Spleen (tissue), 11 donors: Measurements from ENCODE around the gene RBBP4. TPM values are rescaled to one million over a fixed set of nuclear protein-coding genes. Genes with fewer than 3 reads are reported as not detected.

Experiments
- DNase-seq: peaks from one replicate; pipeline ENCODE4 v3.0.0-alpha.2; 2020
- H3K27ac ChIP-seq, 8 donors: fragments of 200-600 bp; sonication (generic) in 7 of 8; 1 replicate in 4 of 8; 2 replicates in 4 of 8; pipeline versions ENCODE4 v1.5.0 to v1.8.0; 2016 to 2021; ENCODE audit warnings: inconsistent platforms in 4 of 8, mild to moderate bottlenecking in 4 of 8, moderate library complexity in 1 of 8
- H3K27me3 ChIP-seq, 7 donors: fragments of 200-600 bp; sonication (generic) in 6 of 7; replicated peaks in 1 of 7; 1 replicate in 4 of 7; 2 replicates in 3 of 7; pipeline versions ENCODE4 v1.5.0 to v1.8.0; 2016 to 2021; ENCODE audit warnings: inconsistent platforms in 3 of 7, mild to moderate bottlenecking in 1 of 7
- H3K36me3 ChIP-seq, 6 donors: fragments of 200-600 bp; sonication (generic) in 5 of 6; 1 replicate in 4 of 6; 2 replicates in 2 of 6; pipeline versions ENCODE4 v1.5.0 to v1.8.0; 2016 to 2021; ENCODE audit warnings: inconsistent platforms in 2 of 6
- H3K4me1 ChIP-seq, 6 donors: fragments of 200-600 bp; sonication (generic) in 5 of 6; 1 replicate in 3 of 6; 2 replicates in 3 of 6; pipeline versions ENCODE4 v1.5.0 to v1.8.0; 2016 to 2021; ENCODE audit warnings: inconsistent platforms in 3 of 6
- H3K4me3 ChIP-seq, 8 donors: fragments of 200-600 bp; sonication (generic) in 7 of 8; 1 replicate in 4 of 8; 2 replicates in 4 of 8; pipeline versions ENCODE4 v1.5.0 to v1.8.0; 2016 to 2021; ENCODE audit warnings: inconsistent platforms in 4 of 8, mild to moderate bottlenecking in 4 of 8, moderate library complexity in 2 of 8
- H3K9me3 ChIP-seq, 8 donors: fragments of 200-600 bp; sonication (generic) in 7 of 8; 1 replicate in 4 of 8; 2 replicates in 4 of 8; pipeline versions ENCODE4 v1.5.0 to v1.8.0; 2016 to 2021; ENCODE audit warnings: inconsistent platforms in 4 of 8
- CTCF ChIP-seq, 11 experiments: fragments of 200-600 bp in 7 of 11; fragments of 450-650 bp in 4 of 11; sonication (generic) in 4 of 11; IDR thresholded peaks in 8 of 11; conservative IDR thresholded peaks in 3 of 11; 1 replicate in 7 of 11; 2 replicates in 4 of 11; pipeline versions ENCODE4 v1.4.0 to v1.8.0; 2016 to 2021; ENCODE audit warnings: antibody characterized with exemption in 11 of 11, inconsistent platforms in 4 of 11, mild to moderate bottlenecking in 1 of 11
- POLR2A ChIP-seq, 3 donors: fragments of 450-650 bp; IDR thresholded peaks; one replicate each; pipeline ENCODE4 v1.5.1; 2017; ENCODE audit warnings: antibody characterized with exemption in 3 of 3, mild to moderate bottlenecking in 1 of 3
- POLR2AphosphoS5 ChIP-seq, 3 donors: sonication (generic); formaldehyde crosslinking; IDR thresholded peaks; one replicate each; pipeline ENCODE4 v1.5.1; 2017; ENCODE audit warnings: antibody characterized with exemption in 3 of 3
- WGBS, 5 donors: extraction: QIAGEN DNeasy Blood & Tissue Kit in 3 of 5; methylation state at CpG; one replicate each; pipeline versions ENCODE4 v1.1.5 to v1.1.7; 2013 to 2018; 5-methylcytosine and 5-hydroxymethylcytosine counted together
- intact Hi-C: fragments of 100-400 bp; cut with DNase I; formaldehyde crosslinking; loops from one replicate; pipeline ENCODE4 v1.15.0; 2023; ENCODE audit warnings: low total_unique reads
- polyA plus RNA-seq, 3 donors: library from polyadenylated mRNA; stranded (reverse); fragments of 200-250 nt; gene quantifications; one replicate each; pipeline ENCODE4 v1.2.1, GENCODE V29; 2013
- total RNA-seq, 7 donors: library from RNA; depleted of rRNA in 3 of 7; stranded (reverse); fragments of >200 nt in 3 of 7; fragmentation: NEBNext Ultra II Directional in 4 of 7; extraction: Animal tissue kit (Norgen Biotek cat#: 25700) in 4 of 7; gene quantifications; one replicate each; pipeline versions ENCODE4 v1.1.0 to v1.2.1, GENCODE V29; 2016 to 2021
- donor health status: healthy with polysubstance abuse.
- donor health status: DM: no; HTN: no; CAD: no; lungs with moderate emphysema.
- donor health status: DM: no; HTN: no; CAD: no.
- donor health status: Bipolar disorder and iron deficiency.
- donor health status: healthy.
- donor health status: DM: no; HTN: no; CAD: no.
- donor health status: DM: yes; HTN: yes; CAD: no.

RBBP4 gene
- total and polyA plus RNA-seq, 10 donors = 42.4 to 181 (median 132) TPM

DNA sequence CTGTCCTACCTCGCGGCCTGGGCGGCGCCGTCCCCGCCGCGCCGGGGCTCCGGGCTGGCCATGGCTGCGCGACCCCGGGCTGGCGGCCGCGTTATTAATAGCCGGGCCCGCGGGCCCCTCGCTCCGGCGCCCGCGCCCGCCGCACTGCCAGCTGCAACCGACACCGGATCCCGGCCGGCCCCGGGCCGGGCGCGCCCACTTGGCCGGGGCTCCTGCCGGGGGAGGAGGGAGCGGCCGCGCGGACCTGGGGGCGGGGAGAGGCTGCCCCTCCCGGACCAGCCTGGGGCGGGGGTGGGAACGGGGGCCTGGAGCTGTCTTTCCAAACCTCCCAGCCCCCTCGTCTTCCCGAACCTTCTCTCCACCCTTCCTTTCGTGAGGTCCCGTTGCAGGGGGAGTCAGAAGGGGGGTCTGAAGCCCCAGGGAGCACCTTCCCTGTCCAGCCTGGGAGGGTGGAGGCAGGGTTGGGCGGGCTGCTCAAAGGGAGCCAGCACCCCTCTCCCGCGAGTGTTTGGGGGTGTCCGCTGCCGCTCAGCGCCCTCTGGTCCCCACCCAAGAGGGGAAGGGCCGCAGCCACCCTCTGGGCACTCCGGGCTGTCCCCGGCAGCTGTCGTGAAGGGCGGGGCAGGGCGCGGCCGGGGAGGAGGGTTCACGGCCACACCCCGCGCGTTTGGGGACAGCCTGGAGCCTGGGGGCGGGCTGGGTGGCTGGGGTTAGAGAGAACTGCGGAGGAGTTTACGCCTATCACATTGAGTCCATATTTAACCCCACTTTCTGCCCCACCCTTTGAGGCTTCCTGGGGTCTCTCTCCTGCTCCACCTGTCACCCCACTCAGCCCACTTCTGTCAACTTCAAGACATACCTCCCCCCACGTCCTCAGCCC, 51.8 kb downstream of the RBBP4 start, which contains the start of gene SYNC:
SYNC (minus strand) TSS at position 172 of the 880 bp plus-strand sequence; CDS start at position 62, 110 bp downstream.
- Histone ChIP-seq H3K36me3 (no peaks in the 10 kb centered on the region), H3K27me3 (peaks cover 0 to 46% (median 20%) of the 10 kb centered on the region in 7 donors), H3K4me1 (peaks cover 3 to 40% (median 23%) of the 10 kb centered on the region in 6 donors), H3K27ac (peak within 1 kb of the TSS in 7 of 8 donors; percentile 43 to 79 (median 67)), H3K4me3 (peak within 1 kb of the TSS; percentile 33 to 70 (median 42)), H3K9me3 (no peaks in the 10 kb centered on the region)
- intact Hi-C loops = no loop called here
- TF ChIP-seq CTCF (IDR thresholded peaks at IDR 0.05 in 8 of 11, conservative IDR thresholded peaks at IDR 0.05 in 3 of 11) (peak in 1 of 11 experiments; percentile 10), POLR2A (IDR thresholded peaks at IDR 0.05) (no peak), POLR2AphosphoS5 (IDR thresholded peaks at IDR 0.05) (peak in 2 of 3 donors; percentile 30 to 65)
- 1 to 2% (median 2%) methylated on average over 11 to 70 of the region's 70 CpGs for WGBS, 5 donors
- DNase-seq = peak; percentile 78

DNA sequence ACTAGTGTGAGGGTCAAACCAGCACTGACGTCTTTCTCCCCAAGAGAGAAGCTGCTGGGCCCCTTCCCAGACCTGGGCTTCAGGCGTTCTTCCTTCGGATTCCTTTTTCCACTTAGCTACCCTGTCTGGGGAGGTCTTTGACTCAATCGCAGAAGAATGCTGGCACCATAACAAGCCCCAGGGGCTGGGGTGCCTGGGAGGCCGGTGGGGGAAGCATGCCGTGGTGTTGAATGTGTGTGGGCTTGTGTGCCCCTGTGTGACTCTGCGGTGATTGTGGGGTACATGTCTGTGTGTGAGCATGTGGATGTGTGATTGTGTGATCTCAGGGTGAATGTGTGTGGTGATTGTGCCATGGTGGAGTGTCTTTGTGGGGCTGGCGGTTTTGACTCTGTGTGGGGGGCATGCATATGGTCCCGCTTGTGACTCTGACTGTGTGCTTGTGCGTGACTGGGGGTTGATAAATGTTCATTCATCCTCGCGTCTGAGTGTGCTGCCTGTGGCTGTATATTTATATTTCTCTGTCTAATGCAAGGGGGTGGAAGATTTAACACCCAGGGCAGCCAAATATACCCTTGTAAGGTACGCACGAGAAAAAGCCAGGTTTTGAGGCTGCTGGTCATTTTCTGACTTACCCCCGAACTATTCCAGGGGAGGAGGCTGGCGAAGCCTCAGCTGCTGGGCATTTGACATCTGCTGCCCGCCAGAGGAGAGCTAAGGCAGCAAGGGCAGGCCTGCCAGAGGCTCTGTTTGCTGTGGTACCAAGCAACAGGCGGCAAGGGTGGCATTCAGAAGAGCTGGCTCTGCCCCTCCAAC, 52.7 kb downstream of the RBBP4 start:
- Histone ChIP-seq H3K36me3 (no peaks in the 10 kb centered on the region), H3K27me3 (peaks cover 0 to 46% (median 20%) of the 10 kb centered on the region in 7 donors), H3K9me3 (no peaks in the 10 kb centered on the region), H3K4me1 (peaks cover 3 to 35% (median 23%) of the 10 kb centered on the region in 6 donors), H3K4me3 (peak overlapping the region in 4 of 8 donors; percentile 33 to 70 (median 51)), H3K27ac (peak overlapping the region in 2 of 8 donors; percentile 69 to 79)
- intact Hi-C loops = no loop called here
- no peak for TF ChIP-seq POLR2A (IDR thresholded peaks at IDR 0.05)
- TF ChIP-seq POLR2AphosphoS5 (IDR thresholded peaks at IDR 0.05) = no peak
- TF ChIP-seq CTCF (IDR thresholded peaks at IDR 0.05 in 8 of 11, conservative IDR thresholded peaks at IDR 0.05 in 3 of 11) = no peak
- DNase-seq = peak; percentile 64
- WGBS, 5 donors = 65 to 75% (median 70%) methylated on average over 17 to 18 of the region's 18 CpGs

DNA sequence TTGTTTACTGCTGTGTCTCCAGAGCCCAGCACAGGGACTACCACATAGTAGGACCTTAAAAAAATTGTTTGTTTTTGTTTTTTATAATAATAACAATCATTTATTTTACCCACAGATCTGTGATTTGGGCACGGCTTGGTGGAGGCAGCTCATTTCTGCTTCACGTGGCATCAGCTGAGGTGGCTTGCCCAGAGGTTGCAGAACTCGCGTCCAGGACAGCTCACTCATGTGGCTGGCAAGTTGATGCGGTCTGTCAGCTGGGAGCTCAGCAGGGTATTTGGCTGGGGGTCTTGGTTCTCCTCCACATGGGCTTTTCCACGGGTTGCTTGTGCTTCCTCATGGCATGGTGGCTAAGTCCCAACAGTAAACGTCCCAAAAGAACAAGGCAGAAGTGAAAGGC, 54.5 kb downstream of the RBBP4 start:
- no peak overlapping the region for H3K27ac ChIP-seq
- H3K4me1 ChIP-seq = peaks cover 3 to 33% (median 23%) of the 10 kb centered on the region in 6 donors
- intact Hi-C loops = no loop called here
- DNase-seq = no peak
- no peaks in the 10 kb centered on the region for H3K36me3 ChIP-seq
- TF ChIP-seq CTCF (IDR thresholded peaks at IDR 0.05 in 8 of 11, conservative IDR thresholded peaks at IDR 0.05 in 3 of 11) = no peak
- TF ChIP-seq POLR2AphosphoS5 (IDR thresholded peaks at IDR 0.05) = no peak
- TF ChIP-seq POLR2A (IDR thresholded peaks at IDR 0.05) = no peak
- H3K9me3 ChIP-seq = no peaks in the 10 kb centered on the region
- no peak overlapping the region for H3K4me3 ChIP-seq
- peaks cover 0 to 46% (median 20%) of the 10 kb centered on the region in 7 donors for H3K27me3 ChIP-seq
- WGBS, 5 donors = 81 to 93% (median 89%) methylated on average over 7 of the region's 7 CpGs
